Pancreas (tissue), 10 donors: ENCODE results near the gene ADAR. TPM values are rescaled to one million over a fixed set of nuclear protein-coding genes. Genes with fewer than 3 reads are reported as not detected.

ENCODE experiments used
- ATAC-seq, 4 donors: fragments of 200-7000 bp; cut with Tn5 transposase; one replicate each; pipeline versions ENCODE4 v1.8.0 to v1.9.1; 2020; ENCODE audit warnings: mild to moderate bottlenecking in 4 of 4, moderate library complexity in 4 of 4
- DNase-seq, 6 donors: peaks; one replicate each; pipeline ENCODE4 v3.0.0-alpha.2; 2020
- FAIRE-seq: peaks from 2 replicates; lab custom pipeline; 2012; peaks lifted over from hg19 to GRCh38; lab: Jason Lieb, UNC
- H3K27ac ChIP-seq, 4 donors: fragments of 200-600 bp; sonication (generic); 1 replicate in 3 of 4; 2 replicates in 1 of 4; pipeline versions ENCODE4 v1.5.0 to v1.8.0; 2020
- H3K27me3 ChIP-seq, 4 donors: fragments of 200-600 bp; one replicate each; pipeline ENCODE4 v1.8.0; 2021
- H3K36me3 ChIP-seq, 3 donors: fragments of 200-600 bp; sonication (generic) in 1 of 3; one replicate each; pipeline versions ENCODE4 v1.5.0 to v1.8.0; 2020 to 2021
- H3K4me1 ChIP-seq, 3 donors: fragments of 200-600 bp; one replicate each; pipeline ENCODE4 v1.8.0; 2021
- H3K4me3 ChIP-seq, 4 donors: fragments of 200-600 bp; sonication (generic) in 2 of 4; one replicate each; pipeline versions ENCODE4 v1.5.0 to v1.8.0; 2020 to 2021
- H3K9me3 ChIP-seq, 4 donors: fragments of 200-600 bp; one replicate each; pipeline ENCODE4 v1.8.0; 2021
- WGBS, 2 donors: extraction: QIAGEN DNeasy Blood & Tissue Kit; methylation state at CpG; one replicate each; pipeline ENCODE4 v1.1.7; 2013; 5-methylcytosine and 5-hydroxymethylcytosine counted together
- intact Hi-C, 3 donors: fragments of 100-400 bp; cut with DNase I; formaldehyde crosslinking; loops; one replicate each; pipeline versions ENCODE4 v1.11.1 to v1.14.2; 2022
- polyA plus RNA-seq, 2 donors: library from polyadenylated mRNA; stranded (reverse); fragments of 200-250 nt; gene quantifications; one replicate each; pipeline ENCODE4 v1.2.3, GENCODE V29; 2013
- total RNA-seq, 6 donors: library from RNA; stranded (reverse); fragmentation: NEBNext Ultra II Directional in 4 of 6; extraction: Animal tissue kit (Norgen Biotek cat#: 25700) in 4 of 6; gene quantifications; one replicate each; pipeline versions ENCODE4 v1.2.1 to v1.2.4, GENCODE V29; 2021 to 2023
- TF ChIP-seq, protein P1 (sequence below), 4 donors: fragments of 200-600 bp; sonication (generic) in 3 of 4; IDR thresholded peaks; one replicate each; pipeline versions ENCODE4 v1.5.0 to v1.8.0; 2021; ENCODE audit warnings: antibody characterized with exemption in 4 of 4
- donor health status: healthy with polysubstance abuse.
- donor health status: DM: no; HTN: no; CAD: no; lungs with moderate emphysema.
- donor health status: DM: no; HTN: no; CAD: no.
- donor health status: control.
- donor health status: control.
- donor health status: Bipolar disorder and iron deficiency.
- donor health status: DM: yes; HTN: yes; CAD: no.
- donor health status: DM: no; HTN: no; CAD: no.
- donor health status: DM: no; HTN: no; CAD: no.
- donor health status: DM: yes; HTN: yes; CAD: no.

ADAR gene
- total and polyA plus RNA-seq, 8 donors: 19.4 to 94.2 (median 47.3) TPM

DNA sequence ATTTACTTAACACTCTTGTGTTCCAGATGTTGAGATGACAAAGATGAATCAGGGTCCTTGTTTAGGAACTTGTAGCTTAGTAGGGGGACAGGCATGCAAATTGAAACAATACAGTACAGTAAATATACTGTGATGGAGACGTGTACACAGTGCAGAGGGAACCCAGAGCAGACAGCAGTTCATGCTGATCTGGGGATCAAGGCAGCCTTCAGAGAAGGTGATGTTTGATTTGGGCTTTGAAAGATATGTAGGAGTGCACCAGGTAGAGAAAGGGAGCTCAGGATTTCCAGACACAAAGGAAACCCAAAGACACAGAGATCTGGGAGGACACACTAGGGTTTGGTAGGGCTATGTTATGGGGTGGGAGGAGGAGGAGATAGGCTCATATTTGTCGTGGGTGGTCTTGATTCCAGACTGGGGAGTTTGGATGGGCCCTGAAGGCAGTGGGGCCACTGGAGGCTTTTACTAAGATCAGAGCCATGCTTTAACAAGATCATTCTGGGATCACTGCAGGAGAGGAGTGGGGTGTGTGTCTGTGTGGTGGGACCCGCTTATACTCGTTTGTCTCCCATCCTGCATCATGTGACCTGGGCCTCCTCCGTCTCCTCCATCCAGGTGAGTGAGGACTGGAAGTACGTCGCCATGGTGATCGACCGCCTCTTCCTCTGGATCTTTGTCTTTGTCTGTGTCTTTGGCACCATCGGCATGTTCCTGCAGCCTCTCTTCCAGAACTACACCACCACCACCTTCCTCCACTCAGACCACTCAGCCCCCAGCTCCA lies 32.6 kb downstream of the ADAR start:
- 66 to 70% methylated on average over 10 of the region's 10 CpGs for WGBS, 2 donors
- TF ChIP-seq, protein P1, sequence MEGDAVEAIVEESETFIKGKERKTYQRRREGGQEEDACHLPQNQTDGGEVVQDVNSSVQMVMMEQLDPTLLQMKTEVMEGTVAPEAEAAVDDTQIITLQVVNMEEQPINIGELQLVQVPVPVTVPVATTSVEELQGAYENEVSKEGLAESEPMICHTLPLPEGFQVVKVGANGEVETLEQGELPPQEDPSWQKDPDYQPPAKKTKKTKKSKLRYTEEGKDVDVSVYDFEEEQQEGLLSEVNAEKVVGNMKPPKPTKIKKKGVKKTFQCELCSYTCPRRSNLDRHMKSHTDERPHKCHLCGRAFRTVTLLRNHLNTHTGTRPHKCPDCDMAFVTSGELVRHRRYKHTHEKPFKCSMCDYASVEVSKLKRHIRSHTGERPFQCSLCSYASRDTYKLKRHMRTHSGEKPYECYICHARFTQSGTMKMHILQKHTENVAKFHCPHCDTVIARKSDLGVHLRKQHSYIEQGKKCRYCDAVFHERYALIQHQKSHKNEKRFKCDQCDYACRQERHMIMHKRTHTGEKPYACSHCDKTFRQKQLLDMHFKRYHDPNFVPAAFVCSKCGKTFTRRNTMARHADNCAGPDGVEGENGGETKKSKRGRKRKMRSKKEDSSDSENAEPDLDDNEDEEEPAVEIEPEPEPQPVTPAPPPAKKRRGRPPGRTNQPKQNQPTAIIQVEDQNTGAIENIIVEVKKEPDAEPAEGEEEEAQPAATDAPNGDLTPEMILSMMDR (IDR thresholded peaks at IDR 0.05): no peak
- Histone ChIP-seq H3K9me3 (no peaks in the 10 kb centered on the region), H3K4me1 (no peaks in the 10 kb centered on the region), H3K27ac (no peak overlapping the region), H3K4me3 (no peak overlapping the region), H3K36me3 (no peaks in the 10 kb centered on the region), H3K27me3 (no peaks in the 10 kb centered on the region)
- intact Hi-C loops: no loop called here
- FAIRE-seq: no peak
- ATAC-seq: no peak
- DNase-seq: no peak

DNA sequence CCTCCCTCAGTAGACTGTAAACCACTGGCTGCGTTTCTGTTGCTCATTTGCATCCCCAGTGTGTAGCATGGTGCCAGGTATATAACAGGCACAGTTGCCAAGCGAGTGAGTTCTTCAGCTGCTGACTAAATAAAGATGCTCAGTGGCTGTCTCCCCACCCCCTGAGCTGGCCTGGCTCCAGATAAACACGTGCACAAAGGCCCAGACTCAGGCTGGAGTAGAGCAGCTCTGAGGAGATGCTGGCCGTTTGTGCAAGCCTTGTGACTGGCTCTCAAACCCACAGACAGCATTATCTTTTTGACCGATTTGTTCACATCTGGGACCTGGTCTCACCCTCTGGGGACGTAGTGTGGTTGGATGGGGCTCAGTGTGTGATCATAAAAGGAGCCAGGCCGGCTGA lies 33.3 kb downstream of the ADAR start:
- WGBS, 2 donors: 12 to 15% methylated on average over 7 of the region's 7 CpGs
- H3K9me3 ChIP-seq: no peaks in the 10 kb centered on the region
- H3K27ac ChIP-seq: no peak overlapping the region
- H3K27me3 ChIP-seq: no peaks in the 10 kb centered on the region
- H3K4me1 ChIP-seq: no peaks in the 10 kb centered on the region
- no peak for DNase-seq
- ATAC-seq: peak in 1 of 4 donors; percentile 24
- no peak overlapping the region for H3K4me3 ChIP-seq
- TF ChIP-seq, protein P1 (IDR thresholded peaks at IDR 0.05): no peak
- FAIRE-seq: no peak
- intact Hi-C loops: no loop called here
- no peaks in the 10 kb centered on the region for H3K36me3 ChIP-seq

DNA sequence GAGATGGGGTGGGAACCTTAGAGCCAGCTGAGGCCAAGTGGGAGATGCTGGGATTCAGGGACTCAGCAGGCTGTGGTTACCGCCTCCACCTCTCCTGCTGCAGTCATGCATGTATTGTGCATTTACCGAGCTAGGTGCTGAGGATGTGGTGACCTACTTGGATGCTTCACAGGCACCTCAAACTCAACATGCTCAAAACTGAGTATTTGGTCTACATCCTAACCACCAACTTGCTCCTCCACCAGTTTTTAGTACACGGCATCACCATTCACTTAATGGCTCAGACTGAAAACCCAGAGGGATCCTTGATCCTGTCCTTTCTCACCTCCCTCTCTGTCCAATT lies 34.8 kb downstream of the ADAR start:
- DNase-seq: no peak
- Histone ChIP-seq H3K27ac (no peak overlapping the region), H3K4me3 (no peak overlapping the region), H3K4me1 (peaks cover 0 to under 1% (median 0%) of the 10 kb centered on the region in 3 donors), H3K9me3 (no peaks in the 10 kb centered on the region), H3K36me3 (no peaks in the 10 kb centered on the region), H3K27me3 (no peaks in the 10 kb centered on the region)
- TF ChIP-seq, protein P1 (IDR thresholded peaks at IDR 0.05): no peak
- 66 to 79% methylated on average over 3 of the region's 3 CpGs for WGBS, 2 donors
- intact Hi-C loops: no loop called here
- no peak for ATAC-seq
- FAIRE-seq: no peak

- TF ChIP-seq, protein P1 (IDR thresholded peaks at IDR 0.05): no peak
- peaks cover 0 to 3% (median under 1%) of the 10 kb centered on the region in 3 donors for H3K4me1 ChIP-seq
- no peak overlapping the region for H3K27ac ChIP-seq
- no peaks in the 10 kb centered on the region for H3K27me3 ChIP-seq
- WGBS, 2 donors: 64 to 73% methylated on average over 10 of the region's 10 CpGs
- FAIRE-seq: no peak
- no peaks in the 10 kb centered on the region for H3K9me3 ChIP-seq
- no peak overlapping the region for H3K4me3 ChIP-seq
- H3K36me3 ChIP-seq: no peaks in the 10 kb centered on the region
- ATAC-seq: no peak
- intact Hi-C loops: no loop called here
- no peak for DNase-seq
Measured at GRCh38 chr1:154572468-154573167, 35.4 kb downstream of the ADAR start.

- peak in 1 of 6 donors; percentile 64 for DNase-seq
- no peak for FAIRE-seq
- TF ChIP-seq, protein P1 (IDR thresholded peaks at IDR 0.05): no peak
- H3K4me3 ChIP-seq: no peak overlapping the region
- intact Hi-C loops: no loop called here
- H3K27ac ChIP-seq: no peak overlapping the region
- H3K4me1 ChIP-seq: peaks cover 0 to 5% (median 3%) of the 10 kb centered on the region in 3 donors
- no peaks in the 10 kb centered on the region for H3K27me3 ChIP-seq
- no peaks in the 10 kb centered on the region for H3K9me3 ChIP-seq
- no peak for ATAC-seq
- WGBS, 2 donors: 87 to 90% methylated on average over 28 to 29 of the region's 29 CpGs
- H3K36me3 ChIP-seq: no peaks in the 10 kb centered on the region
Measured at GRCh38 chr1:154571964-154572288, 36.1 kb downstream of the ADAR start.
